HG03196 (cell line): ENCODE measurements around the gene MACROD1.

ENCODE experiments used
- ATAC-seq: cut with Tn5 transposase; IDR thresholded peaks from one replicate; pipeline ENCODE4 v1.9.1; 2021; ENCODE audit not compliant: unreplicated experiment

MACROD1 gene

DNA sequence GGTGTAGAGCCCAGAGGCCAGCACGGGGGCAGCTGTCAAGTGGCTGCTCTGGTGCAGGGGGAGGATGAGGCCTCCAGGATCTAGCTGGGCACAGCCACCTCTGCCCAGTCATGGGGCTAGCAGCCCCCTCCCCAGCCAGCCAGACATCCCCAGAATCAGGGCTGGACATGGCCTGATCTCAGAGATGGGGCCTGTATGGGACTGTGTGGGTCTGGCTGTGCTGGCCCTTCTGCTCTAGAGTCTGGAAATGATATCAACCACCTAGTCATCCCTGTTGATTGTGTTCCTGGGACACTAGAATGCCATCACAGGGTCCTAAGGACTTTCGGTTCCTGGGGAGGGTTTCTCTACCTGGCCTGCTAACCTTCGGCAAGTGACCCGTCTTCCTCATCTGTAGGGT lies 127.4 kb downstream of the MACROD1 start:
- no peak for ATAC-seq

- no peak for ATAC-seq
Measured at GRCh38 chr11:64037027-64037634, 128.8 kb downstream of the MACROD1 start.

- no peak for ATAC-seq
Measured at GRCh38 chr11:64036087-64037026, 129.6 kb downstream of the MACROD1 start.

DNA sequence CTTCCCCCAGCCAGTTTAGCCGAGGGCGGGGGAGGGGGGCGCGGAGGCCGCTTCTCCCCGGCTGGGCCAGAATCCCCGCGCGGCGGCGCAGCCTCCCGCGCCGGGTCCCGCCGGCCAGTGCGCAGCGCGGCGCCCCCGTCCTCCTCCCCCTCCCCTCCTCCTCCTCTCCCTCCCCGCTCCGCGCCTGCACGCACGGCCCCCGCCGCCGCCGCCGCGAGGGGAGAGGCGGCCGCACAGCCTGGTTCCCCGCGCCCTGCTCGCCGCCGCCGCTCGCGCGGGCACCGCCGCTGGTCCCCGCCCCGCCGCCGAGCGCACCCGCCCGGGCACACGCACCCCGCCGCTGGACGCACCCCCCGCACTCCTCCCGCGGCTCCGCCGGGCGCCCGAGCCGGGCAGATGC lies 130.3 kb downstream of the MACROD1 start, which contains the start of gene FLRT1:
TSS of gene FLRT1 (plus strand) at position 356 of the 400 bp plus-strand sequence. CDS start 80,337 bp downstream, outside the sequence.
- ATAC-seq, result no peak

DNA sequence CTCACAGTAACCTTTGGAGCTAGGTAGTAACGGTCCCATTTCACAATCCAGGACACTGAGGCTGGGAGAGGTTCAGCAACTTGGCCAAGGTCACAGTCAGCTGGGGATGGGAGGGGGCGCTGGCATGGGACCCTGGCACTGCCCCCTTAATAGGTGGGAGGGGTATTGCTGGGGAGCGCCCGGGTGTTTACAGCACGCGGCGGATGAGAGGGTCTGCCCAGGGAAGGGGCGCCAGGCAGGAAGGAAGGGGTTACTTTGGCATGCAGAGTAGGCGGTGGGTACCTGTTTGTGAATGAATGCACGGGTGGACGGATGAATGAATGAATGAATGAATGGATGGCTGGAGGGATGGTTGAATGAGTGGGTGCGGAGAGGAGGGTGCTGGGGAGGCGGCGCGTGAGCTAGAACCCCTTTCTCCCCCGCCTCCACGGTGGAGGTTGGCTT lies 130.8 kb downstream of the MACROD1 start:
- no peak for ATAC-seq

DNA sequence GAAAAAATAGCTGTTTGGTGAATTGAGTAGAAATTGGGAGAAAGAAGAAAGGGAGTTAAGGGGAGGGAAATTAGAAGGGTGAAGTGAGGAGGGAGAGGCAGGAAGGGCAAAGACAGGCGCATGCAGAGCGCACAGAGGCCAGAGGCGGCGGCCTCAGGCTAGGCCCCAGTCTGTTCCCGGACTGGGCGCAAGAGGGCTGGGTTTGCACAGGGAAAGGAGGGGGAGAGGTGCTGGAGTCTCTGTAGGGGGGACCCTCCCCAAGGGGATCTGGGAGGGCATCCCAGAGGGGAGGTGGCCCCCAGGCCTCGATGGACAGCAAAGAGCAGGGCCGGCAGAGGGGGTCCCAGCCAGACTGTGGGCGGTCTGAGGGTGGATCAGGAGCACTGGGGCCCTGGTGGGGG lies 131.5 kb downstream of the MACROD1 start:
- ATAC-seq, result no peak

DNA sequence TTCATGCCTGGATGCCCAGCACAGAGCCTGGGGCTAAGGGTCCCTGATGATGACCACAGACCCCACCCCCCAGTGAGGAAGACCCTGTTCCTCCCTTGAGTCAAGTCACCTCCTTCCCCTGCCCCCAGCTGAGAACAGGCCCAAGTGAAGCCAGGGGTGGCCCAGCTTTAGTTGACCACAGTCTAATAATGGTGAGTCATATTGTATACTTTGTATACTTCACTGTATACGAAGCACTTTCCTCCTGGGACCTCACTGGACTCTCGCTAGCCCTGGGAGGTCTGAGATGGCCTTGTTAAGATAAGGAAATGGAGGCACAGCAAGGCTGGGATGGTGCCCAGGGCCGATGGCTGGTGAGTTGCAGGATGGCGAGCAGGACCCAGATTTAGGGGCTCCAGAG lies 133.9 kb downstream of the MACROD1 start:
- no peak for ATAC-seq

DNA sequence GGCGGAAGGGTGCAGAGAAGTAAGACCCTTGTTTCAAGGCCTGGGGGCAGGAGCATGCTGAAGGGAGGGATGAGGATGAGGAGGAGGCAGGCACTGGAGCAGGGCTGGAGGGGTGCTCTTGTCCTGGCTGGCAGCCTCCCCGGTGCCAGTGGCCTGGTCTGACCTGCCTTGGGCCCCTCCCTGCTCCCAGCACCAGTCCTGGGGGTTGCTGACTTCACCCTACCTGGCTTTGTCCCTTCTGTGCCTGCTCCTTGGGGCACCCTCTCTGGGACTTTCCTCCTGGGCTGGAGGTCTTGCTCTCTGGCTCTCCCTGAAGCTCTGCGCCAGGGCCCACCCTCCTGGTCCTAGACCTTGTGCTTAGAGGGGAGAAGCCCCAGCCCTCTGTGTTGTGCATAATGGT lies 134.9 kb downstream of the MACROD1 start:
- ATAC-seq, result no peak

DNA sequence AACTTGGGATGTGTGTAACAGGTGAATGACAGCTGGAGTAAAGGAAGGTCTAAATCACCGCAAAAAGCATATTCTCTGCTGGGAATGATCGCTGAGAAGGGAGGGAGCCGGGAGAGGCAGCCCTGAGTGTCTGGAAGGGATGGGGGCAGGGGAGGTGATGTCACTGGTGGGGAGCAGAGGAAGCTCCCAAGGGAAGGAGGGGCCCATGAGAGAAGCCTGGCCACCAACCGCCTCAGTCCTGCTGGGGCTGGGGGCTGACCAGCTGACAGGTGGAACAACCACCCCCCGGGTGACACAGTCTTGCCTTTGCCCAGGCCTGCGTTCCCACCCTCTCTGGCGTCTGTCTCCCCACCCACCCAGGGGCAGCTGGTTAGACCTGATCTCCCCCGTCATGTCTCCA lies 136.1 kb downstream of the MACROD1 start:
- ATAC-seq, result no peak

- no peak for ATAC-seq
Measured at GRCh38 chr11:64028398-64029115, 137.4 kb downstream of the MACROD1 start.

- no peak for ATAC-seq
Measured at GRCh38 chr11:64027651-64028397, 138.1 kb downstream of the MACROD1 start.

DNA sequence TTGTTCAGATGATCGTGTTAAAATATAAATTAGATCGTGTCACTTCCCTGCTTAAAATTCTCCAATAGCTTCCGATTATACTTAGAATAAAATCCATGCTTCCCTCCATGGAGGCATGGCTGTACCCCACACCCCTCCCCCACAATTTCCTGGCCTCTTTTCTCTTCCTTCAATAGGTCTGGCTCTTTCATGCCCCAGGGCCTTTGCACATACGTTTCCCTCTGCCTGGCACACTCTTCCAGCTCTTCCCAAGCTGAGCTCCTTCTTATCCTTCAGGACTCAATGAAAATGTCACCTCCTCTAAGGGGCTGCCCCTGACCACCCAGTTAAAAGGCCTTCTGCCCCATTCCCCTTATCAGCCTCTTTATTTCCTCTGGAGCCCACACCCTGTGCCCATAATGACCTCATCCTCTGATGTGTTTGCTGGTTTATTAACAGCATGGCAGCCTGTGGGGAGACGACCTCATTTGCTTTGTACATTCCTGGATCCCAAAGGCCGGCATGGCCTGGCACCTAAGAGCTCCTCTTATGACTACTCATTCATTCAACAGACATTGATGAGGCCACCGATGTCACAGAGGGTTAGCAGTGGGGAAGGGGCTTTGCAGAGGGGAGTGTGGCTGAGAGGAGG lies 139.2 kb downstream of the MACROD1 start:
- ATAC-seq, result no peak

GRCh38 chr11:64025205-64025604 lies 140.7 kb downstream of the MACROD1 start:
- ATAC-seq, result no peak

DNA sequence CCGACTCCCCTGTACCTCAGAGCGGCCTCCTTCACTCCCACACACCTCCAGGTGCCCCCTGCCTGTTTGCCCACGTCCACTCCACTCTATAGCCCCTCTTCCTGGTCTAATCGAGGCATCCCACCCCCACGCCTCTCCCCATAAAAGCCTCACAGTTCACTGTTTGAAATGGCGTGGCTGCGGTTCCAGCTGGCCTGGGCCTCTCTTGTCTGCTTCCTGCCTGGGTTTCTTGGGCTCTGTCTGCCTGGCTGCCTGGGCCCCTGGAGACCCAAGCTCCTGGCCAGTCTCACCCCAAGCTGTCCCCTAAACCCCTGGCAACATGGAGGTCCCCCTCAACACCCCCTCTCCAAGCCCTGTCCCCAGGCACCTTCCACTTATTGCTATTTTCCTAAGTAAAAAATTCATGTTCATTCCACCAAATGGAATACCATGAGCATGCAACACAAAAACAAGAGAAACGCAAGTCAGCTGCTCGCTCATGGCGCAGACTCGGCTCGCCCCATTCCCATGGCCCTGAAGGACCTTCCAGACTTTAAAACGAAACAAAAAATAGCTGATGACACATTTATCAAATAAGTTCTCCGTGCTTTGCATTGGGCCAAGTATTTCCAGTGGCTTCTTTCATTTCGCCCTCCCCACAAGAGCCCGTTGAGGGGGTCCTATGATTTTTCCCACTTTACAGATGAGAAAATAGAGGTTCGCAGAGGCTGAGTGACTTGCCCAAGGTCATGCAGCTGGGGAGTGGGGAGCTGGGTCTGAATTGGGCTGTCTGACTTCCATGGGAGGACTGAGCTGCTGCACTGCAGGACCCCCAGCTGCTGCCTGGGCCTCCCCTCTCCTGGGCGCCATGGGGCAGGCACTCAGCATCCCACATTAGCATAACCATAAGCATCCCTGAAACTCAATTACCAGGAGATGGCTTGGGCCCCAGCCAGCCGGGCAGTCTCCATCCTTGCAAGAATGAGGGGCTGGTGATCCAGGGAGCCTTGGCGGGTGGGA lies 141.9 kb downstream of the MACROD1 start:
- no peak for ATAC-seq

DNA sequence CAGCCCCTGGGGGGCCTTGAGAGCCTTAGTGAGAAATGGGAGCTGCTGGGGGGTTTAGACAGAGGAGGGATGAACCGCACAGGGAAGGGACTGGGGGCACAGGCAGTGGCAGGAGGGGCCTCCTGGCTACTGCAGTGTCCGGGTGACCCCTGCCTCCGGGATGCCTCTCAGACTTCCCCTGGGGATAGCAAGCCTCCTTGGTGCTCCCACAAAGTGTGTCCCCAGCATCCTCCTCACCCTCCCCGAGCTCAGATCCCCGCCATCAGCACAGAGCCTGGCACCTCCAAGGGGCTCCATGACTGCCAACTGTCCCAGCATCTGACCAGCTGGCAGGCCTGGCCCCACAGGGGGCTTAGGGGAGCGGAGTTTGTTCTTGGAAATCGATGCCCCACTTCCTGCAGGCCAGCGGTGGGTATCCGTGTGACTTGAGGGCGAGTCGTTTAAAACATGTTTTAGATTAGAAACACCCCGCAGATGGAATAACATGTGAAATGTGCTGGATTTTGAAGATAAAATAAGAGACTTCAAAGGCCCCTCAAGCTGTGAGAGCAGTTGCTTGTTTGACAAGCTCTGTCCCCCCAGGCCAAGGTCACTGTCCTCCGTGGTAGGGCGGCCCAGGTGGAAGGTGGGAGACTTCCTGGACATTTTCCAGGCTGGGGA lies 143.7 kb downstream of the MACROD1 start:
- no peak for ATAC-seq

GRCh38 chr11:64021757-64022093 lies 144.2 kb downstream of the MACROD1 start:
- no peak for ATAC-seq

DNA sequence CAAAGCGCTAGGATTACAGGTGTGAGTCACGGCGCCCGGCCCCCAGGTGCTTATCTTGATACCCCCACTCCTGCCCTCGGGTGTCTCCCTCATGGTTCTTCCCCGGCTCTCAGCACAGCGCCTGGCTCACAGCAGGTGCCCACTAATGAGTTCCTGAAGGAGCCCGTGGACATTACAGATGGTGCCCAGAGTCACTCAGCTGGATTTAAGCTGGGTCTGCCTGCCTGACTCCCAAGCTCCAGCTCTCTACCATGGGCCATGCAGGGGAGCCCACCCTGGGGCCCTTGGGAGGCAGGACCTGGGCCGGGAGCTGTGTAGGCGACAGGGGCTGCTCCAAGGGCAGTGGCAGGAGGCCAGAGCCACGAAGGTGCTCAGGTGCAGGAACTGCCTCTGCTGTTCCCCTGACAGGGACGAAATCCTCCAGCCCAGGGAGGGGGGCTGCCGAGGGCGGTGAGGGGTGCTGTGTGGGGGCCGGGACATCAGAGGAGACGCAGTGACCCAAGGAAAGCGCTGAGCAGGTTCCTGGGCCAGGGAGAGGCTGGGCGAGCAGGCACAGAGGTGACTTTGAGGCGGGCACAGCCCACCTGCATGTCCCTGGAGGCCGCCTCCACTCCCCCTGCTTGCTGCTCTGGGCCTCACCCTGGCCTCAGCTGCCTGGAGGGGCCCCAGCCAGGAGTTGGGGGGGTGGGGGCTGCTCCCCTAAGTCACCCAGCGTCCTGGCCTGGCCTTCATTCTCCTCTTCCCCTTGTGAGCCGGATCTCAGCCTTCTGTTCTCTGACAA lies 144.7 kb downstream of the MACROD1 start:
- ATAC-seq, result no peak
